ENCODE data around the gene RCAN1. TPM values are rescaled to one million over a fixed set of nuclear protein-coding genes. Genes with fewer than 3 reads are reported as not detected.
"Not testable (repeated sequence)": the region's sequence is repeated elsewhere in the genome, so short reads cannot be mapped to it uniquely, and the experiment has no call there.

The RCAN1 gene
- total RNA-seq, 1 experiment from 2014 or later, result 16.8 TPM

DNA sequence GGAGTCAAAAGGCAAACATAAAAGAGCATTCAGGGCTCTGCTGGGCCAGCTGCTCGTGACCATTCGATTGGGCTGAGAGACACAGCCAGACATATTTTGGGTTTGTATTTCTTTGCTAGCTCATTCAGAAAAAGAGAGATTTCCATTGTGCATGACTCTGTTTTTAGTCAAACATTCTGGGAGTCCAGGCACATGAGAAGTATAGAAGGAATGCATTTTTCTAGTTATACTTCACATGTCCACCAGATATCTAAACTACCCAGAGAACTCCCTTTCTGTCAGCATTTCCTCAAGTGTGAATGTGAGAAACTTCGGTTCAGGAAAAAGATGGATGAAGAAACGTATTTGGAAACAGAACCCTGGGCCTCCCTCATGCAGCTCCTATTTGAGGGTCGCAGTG is 96.6 kb downstream of the RCAN1 start:
- no peak for DNase-seq (ENCODE audit: low read depth)

DNA sequence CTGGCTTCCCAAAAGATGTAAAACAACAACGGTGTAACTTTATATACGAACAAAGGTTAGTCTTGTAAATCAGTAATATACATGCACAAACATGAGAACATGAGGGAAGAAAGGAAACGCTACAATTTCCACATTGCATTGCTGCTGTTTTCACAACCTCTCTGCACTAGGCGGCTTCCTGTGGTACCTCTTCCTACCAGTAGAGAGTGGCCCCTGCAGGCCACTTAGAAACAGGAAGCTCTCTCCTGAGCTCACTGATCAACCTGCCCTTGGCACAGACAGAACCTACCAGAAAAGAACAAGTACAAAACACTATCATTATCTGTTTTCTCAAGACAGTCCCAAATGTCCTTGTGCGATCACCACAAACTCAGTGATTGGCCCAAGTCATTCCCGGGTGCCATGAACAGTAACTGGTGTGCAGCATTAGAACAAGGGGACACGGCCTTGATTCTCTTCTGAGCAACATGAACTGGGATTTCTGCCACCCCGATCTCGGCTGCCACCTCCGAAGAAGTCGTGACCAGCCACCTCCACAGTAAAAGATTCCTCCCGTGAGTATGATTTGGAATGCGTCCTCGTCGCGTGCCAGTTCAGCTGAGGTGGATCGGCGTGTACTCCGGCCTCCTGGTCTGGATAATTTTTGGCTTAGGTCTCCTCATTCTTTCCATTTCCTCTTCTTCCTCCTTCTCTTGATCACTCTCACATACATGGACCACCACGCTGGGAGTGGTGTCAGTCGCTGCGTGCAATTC is 97.2 kb downstream of the RCAN1 start:
- DNase-seq (ENCODE audit: low read depth), result no peak

DNA sequence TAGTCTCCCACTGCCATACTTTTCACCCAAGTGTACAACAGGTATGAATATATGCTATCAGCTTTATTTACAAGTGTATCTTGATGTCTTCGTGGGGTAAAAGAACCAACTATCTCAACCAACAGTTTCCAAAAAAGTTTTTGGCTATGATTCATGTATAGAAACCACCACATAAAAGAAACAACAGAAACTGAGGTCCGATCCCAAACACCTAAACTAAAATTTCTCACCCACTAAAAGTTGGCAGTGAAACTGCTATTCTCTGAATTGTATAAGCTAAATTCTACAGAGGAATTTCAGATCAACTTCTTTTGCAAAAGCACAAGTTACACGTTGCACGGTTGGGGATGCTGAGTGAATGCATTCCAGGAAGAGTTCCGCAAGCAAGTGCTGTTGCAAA is 97.9 kb downstream of the RCAN1 start:
- DNase-seq (ENCODE audit: low read depth), result no peak

DNA sequence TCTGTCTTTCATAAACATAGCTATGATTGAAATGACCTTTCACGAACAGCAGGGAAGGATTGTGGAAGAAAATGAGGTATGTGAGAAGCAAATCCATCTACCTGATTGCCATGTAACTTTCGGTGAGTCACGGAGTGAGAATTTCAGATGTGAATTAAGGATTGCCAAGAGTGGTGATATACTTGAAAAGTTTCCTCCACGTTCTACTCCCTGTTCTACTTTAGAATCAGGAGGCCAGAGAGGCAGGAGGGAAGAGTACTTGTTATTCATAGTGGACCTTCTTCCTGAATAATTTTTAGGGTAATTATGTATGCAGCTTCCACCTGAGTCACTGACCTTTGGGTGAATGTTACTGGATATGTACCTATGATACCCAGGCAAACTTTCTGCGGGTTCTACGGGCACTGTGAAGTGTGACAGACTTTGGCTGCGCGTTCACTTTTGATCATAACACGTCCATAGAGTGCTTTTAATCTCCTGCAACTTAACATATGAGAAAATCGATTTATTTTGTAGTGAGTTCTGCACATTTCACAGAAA is 100.3 kb downstream of the RCAN1 start:
- DNase-seq (ENCODE audit: low read depth), result no peak

DNA sequence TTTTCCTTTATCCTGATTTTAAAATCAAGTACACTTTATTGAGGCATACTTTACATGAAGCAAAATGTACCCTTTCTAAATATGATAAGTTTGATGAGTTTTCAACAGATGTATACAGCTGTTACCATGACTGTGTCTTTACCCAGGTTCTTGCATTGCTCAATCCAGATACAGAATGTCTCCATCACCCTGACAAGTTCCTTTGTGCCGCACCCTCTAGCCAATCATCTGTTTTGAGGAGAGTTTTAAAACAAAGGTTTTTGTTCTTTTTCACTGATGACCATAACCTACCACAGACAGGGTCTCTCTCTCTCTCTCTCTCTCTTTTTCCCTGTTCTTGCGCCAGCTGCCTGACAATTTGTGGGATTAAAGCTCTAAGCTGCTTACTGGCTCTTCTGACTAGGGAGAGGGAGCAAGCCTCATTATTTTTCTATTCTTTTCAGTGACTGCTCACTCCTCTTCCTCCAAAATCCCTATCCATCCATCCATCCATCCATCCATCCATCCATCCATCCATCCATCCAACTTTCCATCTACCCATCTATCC is 101.7 kb downstream of the RCAN1 start:
- no peak for DNase-seq (ENCODE audit: low read depth)

DNA sequence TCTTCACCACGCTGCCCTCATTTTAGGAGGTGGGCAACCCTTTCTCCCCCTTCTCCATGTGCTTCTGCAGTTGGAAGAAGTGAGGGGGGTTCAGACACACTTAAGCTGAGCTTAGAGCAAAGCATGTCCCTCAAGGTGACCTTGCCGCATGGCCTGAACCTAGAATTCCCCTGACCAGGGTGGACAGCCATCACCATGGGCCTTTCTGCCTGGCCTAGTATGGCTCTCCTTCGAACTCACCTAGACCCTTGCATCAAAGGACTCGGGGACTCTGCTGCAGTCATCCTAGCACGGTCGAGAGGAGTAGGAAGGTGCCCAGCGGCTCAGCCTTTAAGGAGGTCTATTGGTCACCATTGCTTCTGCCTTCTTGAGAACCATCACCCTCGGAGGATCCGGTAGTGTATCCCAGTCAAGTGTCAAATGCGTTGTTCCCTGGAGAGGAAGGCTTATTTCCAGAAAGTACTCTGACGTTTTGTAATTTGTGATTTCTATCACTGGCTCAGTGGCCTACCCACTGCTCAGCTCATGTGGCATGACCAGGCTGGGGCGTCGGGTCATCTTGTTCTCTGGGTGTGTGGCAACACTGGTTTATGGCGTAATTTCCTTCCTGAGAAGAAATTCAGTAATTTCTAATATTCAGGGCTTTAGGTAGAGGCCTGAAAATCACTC is 103.0 kb downstream of the RCAN1 start, which contains the start of gene KCNE1:
Gene KCNE1, minus strand, starts transcription at position 424 of the 669 bp plus-strand sequence. CDS start 62,576 bp downstream, outside the sequence.
- DNase-seq (ENCODE audit: low read depth), result no peak

DNA sequence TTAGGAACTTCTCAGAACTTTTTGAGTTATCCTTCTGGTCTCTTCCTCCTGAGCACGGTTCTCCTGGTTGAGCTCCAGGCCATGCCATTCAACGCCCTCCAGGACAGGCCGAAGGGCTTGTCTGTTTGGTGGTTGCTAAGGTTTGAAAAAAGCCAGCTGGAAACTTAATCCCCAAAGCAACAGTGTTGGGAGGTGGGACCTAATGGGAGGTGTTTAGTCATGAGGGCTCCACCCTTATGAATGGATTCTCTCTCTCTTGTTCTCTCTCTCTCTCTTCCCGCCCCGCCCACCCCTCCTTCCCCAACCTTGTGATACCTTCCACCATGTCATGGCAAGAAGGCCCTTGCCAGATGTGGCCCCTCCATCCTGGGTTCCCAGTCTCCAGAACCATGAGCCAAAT is 103.7 kb downstream of the RCAN1 start:
- no peak for DNase-seq (ENCODE audit: low read depth)

DNA sequence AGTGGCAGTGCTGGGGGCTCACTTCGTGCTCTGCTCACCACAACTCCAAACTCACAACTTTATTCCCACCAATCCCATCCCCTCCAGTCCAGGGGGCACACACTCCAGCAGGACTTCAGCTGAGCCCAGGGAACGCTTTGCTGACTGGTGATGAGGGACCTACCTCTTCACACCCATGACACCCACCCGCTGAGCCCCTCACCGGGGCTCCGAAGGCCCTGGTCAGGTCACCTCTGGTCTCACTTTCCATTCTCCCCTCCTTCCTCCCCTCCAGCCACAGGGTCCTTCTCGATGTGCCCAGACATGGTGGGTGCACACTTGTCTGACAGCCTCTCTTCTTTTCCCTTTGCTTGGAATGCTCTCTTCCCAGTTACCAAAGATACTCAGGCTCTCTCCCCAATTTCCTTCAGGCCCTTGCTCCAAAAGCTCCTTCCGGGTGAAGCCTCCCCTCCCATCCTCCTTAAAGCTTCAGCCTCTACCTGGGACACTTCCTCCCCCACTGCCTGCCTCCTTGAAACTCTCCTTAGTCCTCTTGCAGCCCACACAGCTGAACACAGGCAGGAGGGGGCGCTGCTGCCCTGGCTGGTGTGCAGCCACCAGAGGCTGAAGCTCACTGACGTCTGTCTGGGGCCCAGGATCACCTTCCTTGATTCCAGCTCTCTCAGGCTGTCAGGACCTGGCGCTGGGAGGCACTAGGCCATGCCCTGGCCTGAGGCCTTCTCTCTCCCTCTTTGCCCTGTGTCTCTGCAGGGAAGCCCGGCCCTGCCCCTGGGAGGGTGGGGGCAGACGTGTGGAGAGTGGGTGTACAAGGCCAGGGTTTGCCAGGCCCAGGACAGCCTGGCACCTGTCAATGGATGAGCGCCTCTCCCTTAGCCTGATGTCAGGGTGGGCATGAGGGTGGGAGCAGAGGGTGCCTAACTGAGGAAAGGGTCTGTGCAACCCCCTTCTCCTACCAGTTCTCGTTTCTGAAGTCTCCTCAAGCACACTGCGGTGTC is 104.5 kb downstream of the RCAN1 start:
- DNase-seq (ENCODE audit: low read depth), result peak; percentile 60

DNA sequence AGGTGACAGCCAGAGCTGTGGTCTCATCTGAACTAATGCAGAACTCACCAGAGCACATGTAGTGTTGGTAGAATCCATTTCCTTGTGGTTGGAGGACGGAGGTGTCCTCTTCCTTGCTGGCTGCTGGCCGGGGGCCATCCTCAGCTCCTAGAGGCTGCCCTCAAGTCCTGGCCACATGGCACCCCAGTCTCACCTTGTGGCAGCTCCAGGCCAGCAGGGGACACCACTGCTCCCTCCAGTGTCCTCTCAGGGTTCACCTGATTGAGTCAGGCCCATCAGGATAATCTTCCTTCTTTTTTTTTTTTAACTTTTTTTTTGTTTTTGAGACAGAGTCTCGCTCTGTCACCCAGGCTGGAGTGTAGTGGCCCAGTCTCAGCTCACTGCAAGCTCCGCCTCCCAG is 105.8 kb downstream of the RCAN1 start:
- DNase-seq (ENCODE audit: low read depth), result no peak

DNA sequence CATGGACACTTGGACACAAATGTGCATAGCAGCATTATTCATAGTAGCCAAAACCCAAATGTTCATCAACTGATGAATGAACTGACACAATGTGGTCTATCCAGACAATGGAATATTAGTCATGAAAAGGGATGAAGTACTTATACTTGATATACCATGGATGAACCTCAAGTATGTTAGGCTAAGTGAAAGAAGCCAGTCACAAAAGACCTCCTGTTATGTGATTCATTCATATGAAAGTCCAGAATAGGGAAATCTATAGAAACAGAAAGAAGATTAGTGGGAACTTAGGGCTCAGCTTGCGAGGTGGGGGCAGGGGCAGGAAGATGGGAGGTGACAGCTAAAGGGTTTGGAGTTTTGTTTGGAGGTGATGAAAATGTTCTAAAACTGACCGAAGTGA is 110.3 kb downstream of the RCAN1 start:
- no peak for DNase-seq (ENCODE audit: low read depth)

DNA sequence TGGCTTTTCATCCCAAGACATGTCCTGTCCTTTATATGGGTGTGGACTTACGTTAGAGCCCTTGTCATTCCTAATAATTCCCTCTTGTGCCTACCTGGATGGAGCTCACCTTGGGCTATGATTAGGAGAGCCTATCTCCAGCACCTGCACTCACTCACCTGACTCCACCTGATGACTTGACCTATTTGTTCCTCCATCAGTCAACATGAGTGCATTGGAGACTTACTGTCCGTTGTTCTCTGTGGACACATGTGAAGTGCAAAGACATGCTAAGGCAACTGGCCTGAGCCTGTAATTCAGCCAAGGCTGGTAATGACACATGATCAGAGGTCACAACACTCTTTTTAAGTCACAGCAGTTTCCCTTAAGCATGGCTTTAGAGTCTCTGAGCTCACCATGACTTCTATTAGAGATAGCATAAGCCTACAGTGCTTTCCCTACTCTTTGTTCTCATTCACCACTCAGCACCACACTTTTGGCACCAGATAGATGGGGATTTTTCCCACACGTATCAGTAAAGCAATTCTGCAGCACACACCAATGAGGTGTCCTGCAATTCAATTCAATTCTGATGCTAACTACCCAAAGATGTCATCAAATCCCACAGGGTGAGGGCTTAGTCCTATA is 112.3 kb downstream of the RCAN1 start:
- DNase-seq (ENCODE audit: low read depth), result no peak

DNA sequence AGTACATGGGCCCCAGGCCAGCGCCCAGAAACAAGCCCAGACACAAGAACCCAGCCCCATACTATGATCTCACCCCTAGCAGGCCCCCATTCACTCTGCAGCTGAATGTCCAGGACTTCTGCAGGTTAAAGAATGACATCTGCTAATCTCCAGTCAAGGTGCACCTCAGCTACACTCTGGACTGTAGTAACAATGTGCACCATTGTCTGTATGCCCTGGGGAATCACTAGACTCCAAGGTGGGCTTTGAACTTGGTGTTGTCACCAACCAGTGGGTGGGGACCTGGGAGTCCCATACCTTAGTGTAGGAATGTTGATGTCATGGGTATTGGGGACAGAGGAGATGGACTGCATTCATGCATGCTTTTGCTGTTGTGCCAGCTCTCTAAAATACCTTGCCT is 113.2 kb downstream of the RCAN1 start:
- DNase-seq (ENCODE audit: low read depth), result no peak

DNA sequence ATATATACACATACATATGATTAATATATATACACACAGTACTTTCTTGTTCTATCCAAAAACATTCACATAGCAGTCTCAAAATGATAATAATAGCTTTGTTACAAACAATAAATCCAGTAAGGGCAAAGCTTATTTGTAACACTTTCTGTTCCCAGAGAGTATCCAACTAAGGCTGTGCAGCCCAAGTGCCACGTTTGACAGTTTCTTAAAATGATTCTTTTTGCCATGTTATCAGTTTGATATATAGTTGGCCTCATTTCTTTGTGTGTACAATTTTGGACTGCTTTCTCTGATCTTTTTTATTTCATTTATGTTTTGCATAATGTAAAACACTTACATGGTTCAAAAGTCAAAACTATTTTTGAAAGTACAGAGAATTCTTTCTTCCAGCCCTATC is 114.7 kb downstream of the RCAN1 start:
- DNase-seq (ENCODE audit: low read depth), result no peak

DNA sequence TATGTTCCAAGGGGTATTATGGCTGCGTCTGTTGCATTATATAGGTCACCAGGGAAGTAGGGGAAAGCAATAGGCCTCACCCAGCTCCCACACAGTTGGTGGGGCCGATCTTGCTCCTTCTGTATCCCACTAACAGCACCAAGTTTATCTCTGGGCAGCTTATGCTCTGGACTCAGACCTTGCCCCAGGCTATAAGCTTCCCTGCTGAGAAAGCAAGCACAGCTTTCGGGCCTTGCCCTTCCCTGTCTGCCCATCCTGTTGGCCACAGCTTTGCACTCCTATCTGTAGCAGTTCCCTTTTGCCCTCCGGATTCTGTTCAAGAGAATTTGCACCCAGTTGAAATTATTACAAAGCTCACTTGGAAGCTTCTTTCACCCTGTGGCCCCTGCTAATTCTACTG is 115.8 kb downstream of the RCAN1 start:
- no peak for DNase-seq (ENCODE audit: low read depth)

DNA sequence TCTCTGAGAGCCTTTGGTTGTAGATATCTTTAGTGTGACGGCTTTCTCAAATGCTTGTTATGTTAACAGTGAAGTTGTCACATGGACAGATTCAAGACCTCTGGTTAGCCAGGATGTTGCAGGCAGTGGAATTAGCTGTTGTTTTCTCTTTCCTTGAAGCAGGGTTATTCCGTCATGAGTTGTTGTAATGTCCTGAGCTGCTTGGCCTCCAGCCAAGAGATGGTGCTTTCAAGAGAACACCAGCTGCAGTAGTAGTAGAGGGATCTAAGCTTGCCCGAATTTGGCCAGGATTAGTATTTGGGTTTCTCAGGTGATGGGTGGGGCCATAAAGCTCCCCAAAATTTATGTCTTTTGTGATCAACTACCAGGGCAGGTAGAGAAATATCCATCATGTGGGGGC is 116.3 kb downstream of the RCAN1 start:
- no peak for DNase-seq (ENCODE audit: low read depth)

DNA sequence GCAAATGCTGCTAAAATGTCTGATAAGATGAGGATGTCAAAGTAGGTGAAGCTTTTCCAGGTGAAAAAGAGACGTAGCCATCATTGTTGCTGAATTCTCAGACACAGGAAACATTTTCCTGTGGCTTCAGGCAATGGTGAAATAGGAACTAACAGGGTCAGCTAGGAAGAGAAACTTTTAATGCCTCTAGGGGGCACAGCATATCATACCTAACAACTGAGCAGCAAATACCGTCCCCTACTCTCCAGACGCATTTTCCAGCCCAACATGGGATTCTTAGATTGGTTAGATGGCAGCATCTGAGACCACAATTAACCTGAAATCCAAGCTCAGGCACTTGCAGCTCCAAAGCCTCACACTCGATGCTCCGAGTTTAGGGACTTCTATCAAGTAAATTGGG is 131.1 kb downstream of the RCAN1 start:
- DNase-seq (ENCODE audit: low read depth), result not testable (repeated sequence)

DNA sequence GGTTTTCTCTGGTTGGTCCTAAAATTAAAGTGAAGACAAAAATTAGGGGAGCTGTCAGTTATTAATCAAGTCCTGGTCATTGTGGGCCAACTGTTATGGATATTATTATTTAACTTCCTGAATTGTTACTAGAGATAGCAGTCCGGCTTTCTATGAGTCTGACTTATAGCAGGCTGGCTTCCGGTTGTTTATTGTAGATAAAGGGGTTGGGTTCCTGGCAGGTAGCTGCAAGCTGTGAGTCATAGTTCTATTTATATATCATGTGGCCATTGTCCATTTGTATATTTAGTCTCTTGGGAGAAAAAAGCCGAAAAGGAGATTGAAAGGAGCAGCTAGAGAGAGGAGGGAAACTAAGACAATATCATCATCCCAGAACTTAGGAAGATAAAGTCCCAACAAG is 131.5 kb downstream of the RCAN1 start:
- DNase-seq (ENCODE audit: low read depth), result not testable (repeated sequence)

DNA sequence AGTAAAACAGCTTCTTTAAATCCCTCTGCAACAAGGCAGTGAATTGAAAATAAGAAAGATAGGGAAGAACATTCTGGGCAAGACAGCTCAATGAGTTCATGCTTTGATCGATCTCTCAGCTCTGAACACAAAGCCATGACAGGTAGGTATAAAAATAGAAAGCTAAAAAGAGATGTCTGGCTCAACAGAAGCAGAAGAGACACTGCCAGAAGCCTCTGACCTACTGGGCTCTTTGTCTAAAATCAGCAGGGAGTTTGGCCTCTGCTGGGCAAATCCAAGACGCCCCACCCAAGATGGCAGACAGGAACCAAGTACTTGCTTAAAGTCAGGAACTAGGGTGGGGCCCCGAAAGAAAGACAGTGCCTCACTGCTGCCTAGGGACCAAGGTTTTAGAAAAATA is 147.6 kb downstream of the RCAN1 start:
- not testable (repeated sequence) for DNase-seq (ENCODE audit: low read depth)
